A549 (cell line): ENCODE data around the gene ROBO1.

Experiments
- CHD2 ChIP-seq: fragments of 150-350 bp; IDR thresholded peaks from 2 replicates; pipeline ENCODE4 v1.6.1; 2014; ENCODE audit warnings: low read length; ENCODE audit not compliant: partially characterized antibody
- CTCF ChIP-seq: fragments of >200 bp; sonication (Bioruptor Twin); formaldehyde crosslinking; IDR thresholded peaks from 3 replicates; pipeline ENCODE4 v1.5.1; 2016
- EP300 ChIP-seq, 2 experiments: fragments of >200 bp; sonication (Bioruptor Twin); formaldehyde crosslinking; IDR thresholded peaks; 2 replicates in 1 of 2; 3 replicates in 1 of 2; pipeline ENCODE4 v1.6.1; 2016 to 2017
- KDM1A ChIP-seq: fragments of 200-600 bp; sonication (generic); IDR thresholded peaks from 2 replicates; pipeline ENCODE4 v1.6.1; 2016; ENCODE audit warnings: low read depth, mild to moderate bottlenecking
- MAZ ChIP-seq: fragments of 150-350 bp; IDR thresholded peaks from 2 replicates; pipeline ENCODE4 v1.6.1; 2014; ENCODE audit warnings: antibody characterized with exemption, low read depth, low read length, borderline replicate concordance
- MYC ChIP-seq: IDR thresholded peaks from 2 replicates; pipeline ENCODE4 v1.6.1; 2012; ENCODE audit warnings: mild to moderate bottlenecking, inconsistent platforms, low read length, improper control_type of control experiment, borderline replicate concordance
- PBX3 ChIP-seq: IDR thresholded peaks from 2 replicates; pipeline ENCODE4 v1.6.1; 2012
- POLR2A ChIP-seq: IDR thresholded peaks from 2 replicates; pipeline ENCODE4 v1.6.1; 2012; ENCODE audit warnings: mild to moderate bottlenecking, low read length
- REST ChIP-seq: fragments of 200-600 bp; sonication (generic); IDR thresholded peaks from 2 replicates; pipeline ENCODE4 v1.6.1; 2016; ENCODE audit warnings: antibody characterized with exemption, mild to moderate bottlenecking, moderate library complexity
- SMC3 ChIP-seq: fragments of >200 bp; sonication (Bioruptor Twin); formaldehyde crosslinking; IDR thresholded peaks from 3 replicates; pipeline ENCODE4 v1.6.1; 2018; ENCODE audit warnings: inconsistent platforms
- SREBF2 ChIP-seq: fragments of 450-650 bp; IDR thresholded peaks from 2 replicates; pipeline ENCODE4 v1.6.1; 2014; ENCODE audit warnings: mild to moderate bottlenecking, moderate library complexity

GRCh38 chr3:78725703-78726246, 1042.0 kb downstream of the ROBO1 start:
- TF ChIP-seq CHD2, result no peak
- TF ChIP-seq REST, result no peak
- TF ChIP-seq CTCF, result no peak
- no peak for TF ChIP-seq KDM1A
- no peak for TF ChIP-seq MAZ
- no peak for TF ChIP-seq SMC3
- no peak for TF ChIP-seq POLR2A
- no peak for TF ChIP-seq EP300 (IDR thresholded peaks at IDR 0.05)
- no peak for TF ChIP-seq SREBF2
- no peak for TF ChIP-seq MYC
- TF ChIP-seq PBX3, result no peak
